Embryonic facial prominence (tissue), 1 donor: ENCODE measurements around the gene KRTAP20-2.

ENCODE experiments used
- DNase-seq: peaks from one replicate; pipeline ENCODE4 v3.0.0-alpha.2; 2016; ENCODE audit errors: extremely low spot score

The KRTAP20-2 gene

GRCh38 chr21:30634906-30635305 is at the start of gene KRTAP20-2:
Gene KRTAP20-2 (plus strand): TSS chr21:30635206. CDS start chr21:30635264, 58 bp downstream.
- no peak for DNase-seq

GRCh38 chr21:30590297-30590696 is 44.7 kb upstream of the KRTAP20-2 start, which contains the start of gene KRTAP22-2:
Gene KRTAP22-2 (minus strand): TSS chr21:30590397.
- DNase-seq, result no peak

GRCh38 chr21:30592140-30592539 is 42.9 kb upstream of the KRTAP20-2 start, which contains the start of gene KRTAP6-3:
Gene KRTAP6-3 (plus strand): TSS chr21:30592440. CDS start chr21:30592446, 6 bp downstream.
- DNase-seq, result no peak

- DNase-seq, result no peak
Observed at GRCh38 chr21:30598802-30599201, 36.2 kb upstream of the KRTAP20-2 start, which contains the start of gene KRTAP6-2. Gene KRTAP6-2 (minus strand): TSS chr21:30598902. CDS start chr21:30598874, 28 bp downstream.

GRCh38 chr21:30600787-30601186 is 34.2 kb upstream of the KRTAP20-2 start, which contains the start of gene KRTAP22-1:
Gene KRTAP22-1 (plus strand): TSS chr21:30601087.
- no peak for DNase-seq

- DNase-seq, result no peak
Observed at GRCh38 chr21:30605968-30606367, 29.0 kb upstream of the KRTAP20-2 start.

- no peak for DNase-seq
Observed at GRCh38 chr21:30612132-30612531, 22.9 kb upstream of the KRTAP20-2 start.

GRCh38 chr21:30613836-30614235 is 21.2 kb upstream of the KRTAP20-2 start, which contains the start of gene KRTAP6-1:
Gene KRTAP6-1 (minus strand): TSS chr21:30613930. CDS start chr21:30613904, 26 bp downstream.
- no peak for DNase-seq

- no peak for DNase-seq
Observed at GRCh38 chr21:30615199-30615598, 19.8 kb upstream of the KRTAP20-2 start.

GRCh38 chr21:30616125-30616524 is 18.9 kb upstream of the KRTAP20-2 start, which contains the start of gene KRTAP20-1:
Gene KRTAP20-1 (plus strand): TSS chr21:30616425. CDS start chr21:30616455, 30 bp downstream.
- no peak for DNase-seq

- no peak for DNase-seq
Observed at GRCh38 chr21:30620080-30620479, 14.9 kb upstream of the KRTAP20-2 start.

- DNase-seq, result no peak
Observed at GRCh38 chr21:30620522-30620921, 14.5 kb upstream of the KRTAP20-2 start, which contains the start of gene KRTAP20-4. Gene KRTAP20-4 (plus strand): TSS chr21:30620627.

GRCh38 chr21:30623362-30623761 is 11.6 kb upstream of the KRTAP20-2 start:
- DNase-seq, result no peak

- DNase-seq, result no peak
Observed at GRCh38 chr21:30625449-30626165, 9.4 kb upstream of the KRTAP20-2 start.

- no peak for DNase-seq
Observed at GRCh38 chr21:30628109-30628508, 6.9 kb upstream of the KRTAP20-2 start.

GRCh38 chr21:30629200-30629599 is 5.8 kb upstream of the KRTAP20-2 start:
- no peak for DNase-seq

GRCh38 chr21:30638686-30639085 is 3.7 kb downstream of the KRTAP20-2 start:
- no peak for DNase-seq

- no peak for DNase-seq
Observed at GRCh38 chr21:30642564-30642963, 7.6 kb downstream of the KRTAP20-2 start, which contains the start of gene KRTAP20-3. Gene KRTAP20-3 (plus strand): TSS chr21:30642864.

- DNase-seq, result no peak
Observed at GRCh38 chr21:30646904-30647414, 12.0 kb downstream of the KRTAP20-2 start.

- no peak for DNase-seq
Observed at GRCh38 chr21:30652891-30653290, 17.9 kb downstream of the KRTAP20-2 start.

- no peak for DNase-seq
Observed at GRCh38 chr21:30668776-30669175, 33.8 kb downstream of the KRTAP20-2 start.

GRCh38 chr21:30672985-30673650 is 38.1 kb downstream of the KRTAP20-2 start:
- DNase-seq, result no peak
